B cell (primary cell): ENCODE measurements around the gene MARS1. TPM values are rescaled to one million over a fixed set of nuclear protein-coding genes. Genes with fewer than 3 reads are reported as not detected.
"Not testable (repeated sequence)": the region's sequence is repeated elsewhere in the genome, so short reads cannot be mapped to it uniquely, and the experiment has no call there.

Source experiments
- ATAC-seq: fragments of 200-7000 bp; cut with Tn5 transposase; one replicate; pipeline ENCODE4 v1.10.0; 2021; ENCODE audit warnings: low read depth, mild to moderate bottlenecking, moderate number of reproducible peaks, moderate library complexity
- CTCF ChIA-PET: fragments of 350-600 bp; sonication (Branson Sonifier 250); formaldehyde crosslinking; loops from one replicate; lab custom pipeline; 2021; ENCODE audit warnings: antibody characterized with exemption, inconsistent platforms; lab: Charles Lee
- POLR2A ChIA-PET: fragments of 350-600 bp; sonication (Branson Sonifier 250); formaldehyde crosslinking; loops from one replicate; lab custom pipeline; 2021; ENCODE audit warnings: antibody characterized with exemption; lab: Charles Lee
- DNase-seq: peaks from one replicate; pipeline ENCODE4 v3.0.0; 2013
- H2AFZ ChIP-seq: 2 replicates; pipeline ENCODE4 v1.6.1; 2012; ENCODE audit warnings: mild to moderate bottlenecking, low read depth, low read length; ENCODE audit not compliant: insufficient read depth, poor library complexity, severe bottlenecking
- H3K27ac ChIP-seq, 2 donors: 1 replicate in 1 of 2; 2 replicates in 1 of 2; pipeline ENCODE4 v1.5.1; 2012 to 2013; ENCODE audit warnings: low read length in 2 of 2, mild to moderate bottlenecking in 2 of 2, moderate library complexity in 1 of 2
- H3K27me3 ChIP-seq, 4 experiments: fragments of 200-600 bp in 1 of 4; sonication (generic) in 1 of 4; replicated peaks in 1 of 4; 1 replicate in 2 of 4; 2 replicates in 2 of 4; pipeline versions ENCODE4 v1.6.1 to v1.7.0; 2013 to 2016; ENCODE audit warnings: low read length in 3 of 4, mild to moderate bottlenecking in 2 of 4, mixed read lengths in 1 of 4, moderate library complexity in 1 of 4; ENCODE audit not compliant: insufficient read depth in 4 of 4, control insufficient read depth in 3 of 4; ENCODE audit errors: control extremely low read depth in 1 of 4
- H3K36me3 ChIP-seq, 2 experiments: replicated peaks in 1 of 2; 1 replicate in 1 of 2; 2 replicates in 1 of 2; pipeline versions ENCODE4 v1.6.1 to v1.7.1; 2013; ENCODE audit warnings: low read length in 1 of 2; ENCODE audit not compliant: insufficient read depth in 2 of 2, control insufficient read depth in 1 of 2; ENCODE audit errors: control extremely low read depth in 1 of 2, extremely low read depth in 1 of 2
- H3K4me1 ChIP-seq, 2 donors: fragments of 200-600 bp in 1 of 2; sonication (generic) in 1 of 2; 1 replicate in 1 of 2; 2 replicates in 1 of 2; pipeline versions ENCODE4 v1.5.1 to v1.6.1; 2013 to 2017; ENCODE audit warnings: low read length in 2 of 2; ENCODE audit not compliant: control insufficient read depth in 2 of 2, insufficient read depth in 2 of 2
- H3K4me2 ChIP-seq: replicated peaks from 2 replicates; pipeline ENCODE3; 2012; ENCODE audit warnings: mild to moderate bottlenecking, low read depth, low read length; ENCODE audit not compliant: poor library complexity, severe bottlenecking
- H3K4me3 ChIP-seq, 5 experiments: fragments of 200-600 bp in 1 of 5; sonication (generic) in 1 of 5; 1 replicate in 3 of 5; 2 replicates in 2 of 5; pipeline versions ENCODE4 v1.5.1 to v1.7.0; 2011 to 2016; ENCODE audit warnings: low read length in 4 of 5, mild to moderate bottlenecking in 4 of 5, low read depth in 2 of 5, control low read depth in 1 of 5, moderate library complexity in 1 of 5; ENCODE audit not compliant: insufficient read depth in 1 of 5; ENCODE audit errors: control extremely low read depth in 1 of 5, extremely low read depth in 1 of 5
- H3K79me2 ChIP-seq: fragments of 200-600 bp; sonication (generic); one replicate; pipeline ENCODE4 v1.6.0; 2016; ENCODE audit warnings: low read length; ENCODE audit not compliant: control insufficient read depth, insufficient read depth
- H3K9ac ChIP-seq: fragments of 200-600 bp; sonication (generic); 2 replicates; pipeline ENCODE4 v1.6.1; 2017; ENCODE audit warnings: mild to moderate bottlenecking, low read length, moderate library complexity
- H3K9me3 ChIP-seq, 3 donors: one replicate each; pipeline versions ENCODE4 v1.6.1 to v1.7.1; 2013; ENCODE audit warnings: low read length in 2 of 3; ENCODE audit not compliant: control insufficient read depth in 2 of 3, insufficient read depth in 1 of 3; ENCODE audit errors: control extremely low read depth in 1 of 3
- H4K20me1 ChIP-seq: 2 replicates; pipeline ENCODE4 v1.6.0; 2012; ENCODE audit warnings: mild to moderate bottlenecking, low read length; ENCODE audit not compliant: insufficient read depth, control insufficient read depth, poor library complexity, severe bottlenecking
- H3K27ac Mint-ChIP-seq: one replicate; pipeline ENCODE4 v1.8.0; 2021; ENCODE audit warnings: mixed read lengths
- H3K27me3 Mint-ChIP-seq: one replicate; pipeline ENCODE4 v1.8.0; 2021; ENCODE audit warnings: mixed read lengths
- H3K4me1 Mint-ChIP-seq: one replicate; pipeline ENCODE4 v1.8.0; 2021; ENCODE audit warnings: mixed read lengths
- H3K4me3 Mint-ChIP-seq: one replicate; pipeline ENCODE4 v1.8.0; 2021; ENCODE audit warnings: mixed read lengths
- H3K9me3 Mint-ChIP-seq: one replicate; pipeline ENCODE4 v1.8.0; 2022; ENCODE audit warnings: mixed read lengths; ENCODE audit not compliant: insufficient read depth
- CTCF ChIP-seq: fragments of 200-600 bp; IDR thresholded peaks from one replicate; pipeline ENCODE4 v1.8.0; 2022; ENCODE audit warnings: antibody characterized with exemption, mild to moderate bottlenecking
- EZH2 ChIP-seq: IDR thresholded peaks from 2 replicates; pipeline ENCODE4 v1.6.1; 2012; ENCODE audit warnings: borderline replicate concordance, low read depth, mild to moderate bottlenecking, moderate library complexity, low read length; ENCODE audit not compliant: insufficient read depth, poor library complexity, severe bottlenecking
- WGBS: methylation state at CpG from one replicate; pipeline ENCODE4 v1.1.5; 2013; ENCODE audit warnings: missing lambda C conversion rate; ENCODE audit not compliant: insufficient coverage; 5-methylcytosine and 5-hydroxymethylcytosine counted together
- intact Hi-C: fragments of 100-400 bp; cut with micrococcal nuclease; formaldehyde crosslinking; loops from one replicate; pipeline ENCODE4 v1.10.0; 2022
- polyA plus RNA-seq: library from polyadenylated mRNA; depleted of rRNA; stranded (reverse); fragments of >200 nt; gene quantifications from 2 replicates; pipeline ENCODE4 v1.2.3, GENCODE V29; 2012
- total RNA-seq, 2 donors: library from RNA; stranded (reverse); fragments of 120-200 nt in 1 of 2; gene quantifications; 1 replicate in 1 of 2; 2 replicates in 1 of 2; pipeline versions ENCODE4 v1.2.3 to v1.2.4, GENCODE V29; 2013 to 2022

Gene MARS1
- total and polyA plus RNA-seq, 2 donors (not counting 1 experiment from before 2014, with no cell fraction given) = 158 to 193 TPM

GRCh38 chr12:57439762-57440266 lies 48.1 kb upstream of the MARS1 start:
- Histone ChIP-seq H3K27me3 (no peaks in the 10 kb centered on the region), H2AFZ (no peak overlapping the region), H3K4me1 (no peaks in the 10 kb centered on the region), H3K4me3 (no peak overlapping the region), H3K9ac (no peak overlapping the region), H3K36me3 (no peaks in the 10 kb centered on the region), H3K27ac (no peak overlapping the region), H3K9me3 (peaks cover 1 to 11% (median 7%) of the 10 kb centered on the region in 3 donors), H3K79me2 (no peaks in the 10 kb centered on the region), H4K20me1 (no peaks in the 10 kb centered on the region), H3K4me2 (no peak overlapping the region)
- CTCF ChIA-PET = no interaction called here
- no peak for ATAC-seq
- Mint-ChIP-seq H3K4me3 (no peak overlapping the region), H3K9me3 (peaks cover 2% of the 10 kb centered on the region), H3K27me3 (peaks cover 9% of the 10 kb centered on the region), H3K4me1 (no peaks in the 10 kb centered on the region), H3K27ac (no peak overlapping the region)
- intact Hi-C loops = no loop called here
- WGBS = no CpG with 5 or more reads among the region's 4 CpGs
- POLR2A ChIA-PET = no interaction called here
- DNase-seq = no peak
- TF ChIP-seq CTCF = no peak
- no peak for TF ChIP-seq EZH2

GRCh38 chr12:57441393-57441792 lies 46.5 kb upstream of the MARS1 start:
- ATAC-seq, H3K27me3 ChIP-seq, H3K36me3 ChIP-seq, H3K9ac ChIP-seq, H4K20me1 ChIP-seq, H3K27ac Mint-ChIP-seq, DNase-seq, H3K4me3 ChIP-seq, H2AFZ ChIP-seq, H3K4me3 Mint-ChIP-seq, H3K79me2 ChIP-seq, H3K9me3 Mint-ChIP-seq, H3K4me1 Mint-ChIP-seq, H3K4me2 ChIP-seq, POLR2A ChIA-PET, H3K27me3 Mint-ChIP-seq, H3K27ac ChIP-seq, H3K4me1 ChIP-seq, intact Hi-C loops: not testable (repeated sequence)
- CTCF ChIA-PET = interaction anchor here (1.4 to 1.7 kb wide), 2 partner anchors 11 to 14 kb away, joined by 6 to 7 read pairs; partner anchors contain the start of gene INHBE
- H3K9me3 ChIP-seq = peaks cover 1 to 11% (median 7%) of the 10 kb centered on the region in 3 donors
- 80% methylated on average over 1 of the region's 2 CpGs for WGBS
